ENCODE measurements around the gene GMPR2. TPM values are rescaled to one million over a fixed set of nuclear protein-coding genes. Genes with fewer than 3 reads are reported as not detected.

The GMPR2 gene
- total and polyA plus RNA-seq, 2 of the 4 experiments (the other 2 are of a cell fraction): 63.7 to 92.5 TPM

GRCh38 chr14:24269368-24269767, 36.6 kb downstream of the GMPR2 start:
- Histone ChIP-seq H2BK20ac (ENCODE audit: low read depth, low read length) (no peak overlapping the region), H3K18ac (ENCODE audit: low read depth, low read length) (no peak overlapping the region), H2AK5ac (ENCODE audit: low read depth, low read length) (no peak overlapping the region), H2AK9ac (replicated peaks; ENCODE audit: low read depth, low read length, poor library complexity) (no peak overlapping the region), H3K4me1 (ENCODE audit: control insufficient read depth, insufficient read depth, low read length) (peaks cover 5% of the 10 kb centered on the region; the same call in 1 of the 2 replicates), H3K9ac (ENCODE audit: low read depth, low read length) (no peak overlapping the region), H3K4me2 (ENCODE audit: low read depth, low read length) (no peak overlapping the region), H3K79me1 (ENCODE audit: low read depth in 1 of 2, low read length in 2 of 2) (peaks cover 9 to 27% of the 10 kb centered on the region in 2 experiments), H3K36me3 (ENCODE audit: control insufficient read depth, insufficient read depth, low read length) (peaks cover 29% of the 10 kb centered on the region), H4K5ac (ENCODE audit: low read depth, low read length) (no peak overlapping the region), H3K56ac (ENCODE audit: extremely low read depth, insufficient read depth, low read length) (no peak overlapping the region), H3K27ac (ENCODE audit: insufficient read depth, low read length) (no peak overlapping the region), H4K20me1 (ENCODE audit: insufficient read depth, low read length) (no peaks in the 10 kb centered on the region), H3K14ac (replicated peaks; ENCODE audit: low read depth, low read length) (no peak overlapping the region), H3K27me3 (ENCODE audit: control insufficient read depth, insufficient read depth, low read length) (no peaks in the 10 kb centered on the region), H3K9me3 (ENCODE audit: control insufficient read depth, insufficient read depth, low read length) (no peaks in the 10 kb centered on the region), H4K8ac (ENCODE audit: low read depth in 2 of 2, low read length in 2 of 2) (no peak overlapping the region), H3K9me1 (ENCODE audit: insufficient read depth, low read length) (peaks cover 5% of the 10 kb centered on the region; the same call in 1 of the 2 replicates), H3K4ac (ENCODE audit: low read depth, low read length) (no peak overlapping the region), H2BK5ac (ENCODE audit: low read depth, low read length, poor library complexity, severe bottlenecking) (no peak overlapping the region), H3K23ac (ENCODE audit: low read depth, low read length) (no peak overlapping the region), H2AFZ (replicated peaks; ENCODE audit: low read length, poor library complexity) (no peak overlapping the region), H4K91ac (ENCODE audit: insufficient read depth, low read depth, low read length) (no peak overlapping the region), H3K4me3 (ENCODE audit: insufficient read depth, low read depth, low read length) (no peak overlapping the region), H2BK15ac (ENCODE audit: low read depth, low read length) (no peak overlapping the region), H2BK120ac (ENCODE audit: low read depth, low read length) (no peak overlapping the region)
- BruUV-seq (replicated peaks): no TSS peak
- CTCF ChIA-PET: no interaction called here
- in situ Hi-C loops (cut with MboI; ENCODE audit: low sequenced_read_pairs) (no loop called here), intact Hi-C loops (cut with micrococcal nuclease) (no loop called here), dilution Hi-C loops (cut with HindIII; ENCODE audit: low sequenced_read_pairs, unreplicated experiment) (no loop called here)
- POLR2A ChIA-PET (ENCODE audit: unreplicated experiment): no interaction called here
- 96% methylated on average over 4 of the region's 8 CpGs; no CpG with 5 or more reads in 1 of the 2 experiments for WGBS, 2 experiments (ENCODE audit: extremely low coverage in 2 of 2, insufficient read length in 1 of 2)
- no peak for DNase-seq
- TF ChIP-seq RAD21 (IDR thresholded peaks at IDR 0.05; ENCODE audit: low read length) (no peak), POLR2A (IDR thresholded peaks at IDR 0.05; ENCODE audit: low read depth, low read length) (no peak), SMC3 (IDR thresholded peaks at IDR 0.05; ENCODE audit: low read depth, low read length) (no peak), MXI1 (IDR thresholded peaks at IDR 0.05; ENCODE audit: borderline replicate concordance, low read depth, low read length) (no peak), NFE2L2 (IDR thresholded peaks at IDR 0.05; ENCODE audit: low read depth, low read length) (no peak), CHD1 (IDR thresholded peaks at IDR 0.05; ENCODE audit: low read depth, low read length) (no peak), BHLHE40 (IDR thresholded peaks at IDR 0.05; ENCODE audit: low read depth, low read length) (no peak), FOS (IDR thresholded peaks at IDR 0.05; ENCODE audit: low read depth, low read length) (no peak), USF2 (IDR thresholded peaks at IDR 0.05; ENCODE audit: low read depth, low read length) (no peak), ELK1 (IDR thresholded peaks at IDR 0.05; ENCODE audit: borderline replicate concordance, low read depth, low read length) (no peak), RCOR1 (IDR thresholded peaks at IDR 0.05; ENCODE audit: insufficient replicate concordance, low read length) (no peak), RFX5 (IDR thresholded peaks at IDR 0.05; ENCODE audit: low read depth, low read length) (no peak), CEBPB (IDR thresholded peaks at IDR 0.05; ENCODE audit: low read depth, low read length) (no peak), MAFK (IDR thresholded peaks at IDR 0.05; ENCODE audit: low read depth, low read length) (no peak), CTCF (conservative IDR thresholded peaks at IDR 0.05; ENCODE audit: low read depth, low read length) (no peak), MAZ (IDR thresholded peaks at IDR 0.05; ENCODE audit: borderline replicate concordance, low read depth, low read length) (no peak)
- ATAC-seq (ENCODE audit: low read depth): no peak

Measured in IMR-90 (cell line).